Smooth muscle cell (in vitro differentiated cells): Measurements from ENCODE around the gene UCP3. TPM values are rescaled to one million over a fixed set of nuclear protein-coding genes. Genes with fewer than 3 reads are reported as not detected.

ENCODE experiments used
- DNase-seq: peaks from one replicate; lab custom pipeline; 2025; ENCODE audit not compliant: unreplicated experiment; lab: John Stamatoyannopoulos, UW
- H2AFZ ChIP-seq: fragments of 200-600 bp; sonication (generic); 2 replicates; pipeline ENCODE4 v1.6.0; 2016; ENCODE audit warnings: antibody characterized with exemption, low read depth, mild to moderate bottlenecking
- H3F3A ChIP-seq: fragments of 200-600 bp; sonication (generic); 2 replicates; pipeline ENCODE4 v1.6.0; 2017; ENCODE audit warnings: antibody characterized with exemption, low read depth
- H3K27ac ChIP-seq: fragments of 200-600 bp; sonication (generic); 2 replicates; pipeline ENCODE4 v1.5.1; 2016; ENCODE audit warnings: low read depth, mild to moderate bottlenecking
- H3K27me3 ChIP-seq: fragments of 200-600 bp; sonication (generic); 2 replicates; pipeline ENCODE4 v1.6.1; 2016; ENCODE audit warnings: low read depth, mild to moderate bottlenecking
- H3K36me3 ChIP-seq: fragments of 200-600 bp; sonication (generic); 2 replicates; pipeline ENCODE4 v1.5.1; 2016; ENCODE audit warnings: low read depth
- H3K4me1 ChIP-seq: fragments of 200-600 bp; sonication (generic); 2 replicates; pipeline ENCODE4 v1.5.1; 2016; ENCODE audit warnings: low read depth
- H3K4me2 ChIP-seq: fragments of 200-600 bp; sonication (generic); 2 replicates; pipeline ENCODE4 v1.6.0; 2016; ENCODE audit warnings: mild to moderate bottlenecking
- H3K4me3 ChIP-seq: fragments of 200-600 bp; sonication (generic); 2 replicates; pipeline ENCODE4 v1.5.1; 2016; ENCODE audit warnings: mild to moderate bottlenecking
- H3K79me2 ChIP-seq: fragments of 200-600 bp; sonication (generic); 2 replicates; pipeline ENCODE4 v1.6.0; 2016; ENCODE audit warnings: low read depth, mild to moderate bottlenecking
- H3K9ac ChIP-seq: fragments of 200-600 bp; sonication (generic); 2 replicates; pipeline ENCODE4 v1.6.0; 2016; ENCODE audit warnings: low read depth
- H3K9me3 ChIP-seq: fragments of 200-600 bp; sonication (generic); replicated peaks from 2 replicates; pipeline ENCODE4 v1.5.1; 2016; ENCODE audit warnings: low read depth
- H4K20me1 ChIP-seq: fragments of 200-600 bp; sonication (generic); 2 replicates; pipeline ENCODE4 v1.6.0; 2016; ENCODE audit warnings: low read depth
- WGBS: methylation state at CpG from one replicate; pipeline ENCODE4 v1.1.7; 2016; ENCODE audit warnings: low lambda C conversion rate; 5-methylcytosine and 5-hydroxymethylcytosine counted together
- polyA plus RNA-seq: library from polyadenylated mRNA; unstranded; fragments of >200 nt; fragmentation: Nextera tagmentation; extraction: Ambion mirVana; gene quantifications from 2 replicates; pipeline ENCODE4 v1.2.1, GENCODE V29; 2016
- total RNA-seq: library from RNA; depleted of rRNA; stranded (reverse); fragments of >200 nt; gene quantifications from 2 replicates; pipeline ENCODE4 v1.2.3, GENCODE V29; 2014
- TF ChIP-seq, protein P1 (sequence below): fragments of 200-600 bp; sonication (generic); IDR thresholded peaks from 2 replicates; pipeline ENCODE4 v1.5.1; 2017; ENCODE audit warnings: borderline replicate concordance, mild to moderate bottlenecking, antibody characterized with exemption; ENCODE audit not compliant: insufficient read depth, poor library complexity, severe bottlenecking

Gene UCP3
- total and polyA plus RNA-seq, 2 experiments from 2014 or later, result 0.85 to 0.88 TPM

GRCh38 chr11:74005721-74006517 is 3.0 kb downstream of the UCP3 start:
- Histone ChIP-seq H3K27ac (no peak overlapping the region), H3K79me2 (no peaks in the 10 kb centered on the region), H3K9ac (no peak overlapping the region), H3K4me2 (no peak overlapping the region), H3K9me3 (no peaks in the 10 kb centered on the region), H2AFZ (no peak overlapping the region), H4K20me1 (no peaks in the 10 kb centered on the region), H3K27me3 (no peaks in the 10 kb centered on the region), H3F3A (no peaks in the 10 kb centered on the region), H3K4me1 (no peaks in the 10 kb centered on the region), H3K4me3 (no peak overlapping the region), H3K36me3 (no peaks in the 10 kb centered on the region)
- 97% methylated on average over 29 of the region's 29 CpGs for WGBS
- DNase-seq, result no peak
- TF ChIP-seq, protein P1, sequence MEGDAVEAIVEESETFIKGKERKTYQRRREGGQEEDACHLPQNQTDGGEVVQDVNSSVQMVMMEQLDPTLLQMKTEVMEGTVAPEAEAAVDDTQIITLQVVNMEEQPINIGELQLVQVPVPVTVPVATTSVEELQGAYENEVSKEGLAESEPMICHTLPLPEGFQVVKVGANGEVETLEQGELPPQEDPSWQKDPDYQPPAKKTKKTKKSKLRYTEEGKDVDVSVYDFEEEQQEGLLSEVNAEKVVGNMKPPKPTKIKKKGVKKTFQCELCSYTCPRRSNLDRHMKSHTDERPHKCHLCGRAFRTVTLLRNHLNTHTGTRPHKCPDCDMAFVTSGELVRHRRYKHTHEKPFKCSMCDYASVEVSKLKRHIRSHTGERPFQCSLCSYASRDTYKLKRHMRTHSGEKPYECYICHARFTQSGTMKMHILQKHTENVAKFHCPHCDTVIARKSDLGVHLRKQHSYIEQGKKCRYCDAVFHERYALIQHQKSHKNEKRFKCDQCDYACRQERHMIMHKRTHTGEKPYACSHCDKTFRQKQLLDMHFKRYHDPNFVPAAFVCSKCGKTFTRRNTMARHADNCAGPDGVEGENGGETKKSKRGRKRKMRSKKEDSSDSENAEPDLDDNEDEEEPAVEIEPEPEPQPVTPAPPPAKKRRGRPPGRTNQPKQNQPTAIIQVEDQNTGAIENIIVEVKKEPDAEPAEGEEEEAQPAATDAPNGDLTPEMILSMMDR, result no peak

DNA sequence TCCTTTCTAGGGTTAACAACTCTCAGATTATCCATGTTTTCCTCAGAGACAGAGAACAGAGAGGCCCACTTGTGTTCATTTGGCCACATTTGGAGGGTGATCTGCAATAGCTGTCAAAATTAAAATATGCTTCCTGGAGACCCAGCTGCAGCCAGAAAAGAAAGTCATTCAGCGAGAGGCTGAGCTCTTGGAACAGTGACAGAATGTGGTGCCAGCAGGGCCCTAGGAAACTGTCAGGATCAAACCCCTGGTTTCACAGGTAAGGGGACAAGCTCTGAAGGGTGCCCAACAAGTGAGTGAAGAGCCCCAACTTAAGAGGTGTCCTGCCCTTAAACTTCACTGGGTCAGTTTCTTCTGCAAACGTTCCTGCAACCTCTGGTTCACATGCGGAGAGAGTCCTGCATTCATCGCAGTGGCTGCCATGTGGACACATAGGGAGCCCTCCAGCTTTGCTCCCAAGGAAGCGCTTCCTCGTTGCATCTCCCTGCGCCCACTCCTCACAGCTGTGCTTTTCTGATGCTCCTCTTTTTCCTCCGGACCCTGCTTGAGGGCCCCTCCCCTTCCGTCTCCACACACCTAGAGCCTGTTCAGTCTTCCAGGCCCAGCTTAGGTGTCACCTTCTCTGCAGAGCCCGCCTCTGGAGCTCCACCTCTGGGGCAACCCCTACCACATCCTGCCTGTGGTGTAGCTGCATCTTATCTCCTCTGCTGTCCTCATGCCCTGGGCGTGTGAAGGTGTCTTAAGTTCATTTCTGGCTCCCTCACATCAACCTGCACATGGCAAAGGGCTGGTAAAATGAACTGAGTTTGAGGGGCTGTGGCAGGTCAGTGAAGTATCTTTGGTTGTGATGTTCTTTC is 3.9 kb downstream of the UCP3 start:
- TF ChIP-seq, protein P1, result no peak
- Histone ChIP-seq H3K79me2 (no peaks in the 10 kb centered on the region), H2AFZ (no peak overlapping the region), H3K4me1 (no peaks in the 10 kb centered on the region), H3F3A (no peaks in the 10 kb centered on the region), H3K27me3 (no peaks in the 10 kb centered on the region), H3K36me3 (no peaks in the 10 kb centered on the region), H4K20me1 (no peaks in the 10 kb centered on the region), H3K9me3 (no peaks in the 10 kb centered on the region), H3K4me2 (no peak overlapping the region), H3K27ac (no peak overlapping the region), H3K4me3 (no peak overlapping the region), H3K9ac (no peak overlapping the region)
- 87% methylated on average over 11 of the region's 11 CpGs for WGBS
- DNase-seq, result no peak

- no peaks in the 10 kb centered on the region for H4K20me1 ChIP-seq
- WGBS, result 96% methylated on average over 6 of the region's 6 CpGs
Observed at GRCh38 chr11:74004046-74004695, 4.7 kb downstream of the UCP3 start.

More at GRCh38 chr11:74004046-74004695, 4.7 kb downstream of the UCP3 start:
- H3K27me3 ChIP-seq, result no peaks in the 10 kb centered on the region
- H3K4me3 ChIP-seq, result no peak overlapping the region
- H3K9ac ChIP-seq, result no peak overlapping the region
- DNase-seq, result no peak
- no peak overlapping the region for H3K27ac ChIP-seq
- H3K4me1 ChIP-seq, result no peaks in the 10 kb centered on the region
- no peak overlapping the region for H3K4me2 ChIP-seq
- H2AFZ ChIP-seq, result no peak overlapping the region
- H3F3A ChIP-seq, result no peaks in the 10 kb centered on the region
- no peaks in the 10 kb centered on the region for H3K9me3 ChIP-seq
- H3K36me3 ChIP-seq, result no peaks in the 10 kb centered on the region
- H3K79me2 ChIP-seq, result no peaks in the 10 kb centered on the region
- TF ChIP-seq, protein P1, result no peak
